Measurements from ENCODE around the gene RAB4B. TPM values are rescaled to one million over a fixed set of nuclear protein-coding genes. Genes with fewer than 3 reads are reported as not detected.
A peak's percentile ranks its signal among the peaks of the same experiment; 100 is the strongest.

Gene RAB4B
- total and polyA plus RNA-seq, 2 of the 13 experiments (the other 11 are each of a cell fraction or from before 2014, with no cell fraction given), result 3.3 to 5.4 TPM

DNA sequence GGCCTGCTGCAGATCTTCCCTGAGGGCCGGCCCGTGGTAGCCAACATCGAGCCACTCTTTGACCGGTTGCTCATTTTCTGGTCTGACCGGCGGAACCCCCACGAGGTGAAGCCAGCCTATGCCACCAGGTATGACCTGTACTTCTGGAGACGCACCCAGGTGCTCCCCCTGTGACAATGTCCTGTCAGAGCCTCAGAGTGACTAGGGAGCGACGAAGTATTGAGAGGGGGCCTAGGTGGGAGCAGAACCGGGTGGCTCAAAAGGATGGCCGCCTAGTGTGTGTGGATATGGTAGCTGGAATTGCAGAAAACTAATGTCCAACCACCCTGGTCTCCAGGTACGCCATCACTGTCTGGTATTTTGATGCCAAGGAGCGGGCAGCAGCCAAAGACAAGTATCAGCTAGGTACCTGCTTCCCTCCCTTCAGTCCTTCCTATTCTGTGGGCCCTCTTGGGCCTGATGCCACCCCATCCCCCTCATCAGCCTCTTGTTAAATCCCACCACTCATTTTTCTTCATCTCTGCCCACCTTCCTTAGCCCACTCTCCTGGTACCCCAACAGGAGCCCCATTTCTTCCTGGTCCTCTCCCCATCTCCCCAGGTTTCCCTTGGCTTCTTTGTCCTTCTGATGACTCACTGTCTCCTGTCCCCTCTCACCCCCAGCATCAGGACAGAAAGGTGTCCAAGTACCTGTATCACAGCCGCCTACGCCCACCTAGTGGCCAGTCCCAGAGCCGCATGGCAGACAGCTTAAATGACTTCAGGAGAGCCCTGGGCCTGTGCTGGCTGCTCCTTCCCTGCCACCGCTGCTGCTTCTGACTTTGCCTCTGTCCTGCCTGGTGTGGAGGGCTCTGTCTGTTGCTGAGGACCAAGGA lies 29.3 kb downstream of the RAB4B start (continued):
- TF ChIP-seq FOXA3 (CRISPR knock-in tag; IDR thresholded peaks at IDR 0.05) (no peak), ZNF589 (CRISPR knock-in tag; conservative IDR thresholded peaks at IDR 0.05) (no peak), STAG1 (CRISPR knock-in tag; IDR thresholded peaks at IDR 0.05) (peak; percentile 68), ZNF609 (CRISPR knock-in tag; IDR thresholded peaks at IDR 0.05; ENCODE audit: borderline replicate concordance) (no peak)
- TF ChIP-seq, protein P1, sequence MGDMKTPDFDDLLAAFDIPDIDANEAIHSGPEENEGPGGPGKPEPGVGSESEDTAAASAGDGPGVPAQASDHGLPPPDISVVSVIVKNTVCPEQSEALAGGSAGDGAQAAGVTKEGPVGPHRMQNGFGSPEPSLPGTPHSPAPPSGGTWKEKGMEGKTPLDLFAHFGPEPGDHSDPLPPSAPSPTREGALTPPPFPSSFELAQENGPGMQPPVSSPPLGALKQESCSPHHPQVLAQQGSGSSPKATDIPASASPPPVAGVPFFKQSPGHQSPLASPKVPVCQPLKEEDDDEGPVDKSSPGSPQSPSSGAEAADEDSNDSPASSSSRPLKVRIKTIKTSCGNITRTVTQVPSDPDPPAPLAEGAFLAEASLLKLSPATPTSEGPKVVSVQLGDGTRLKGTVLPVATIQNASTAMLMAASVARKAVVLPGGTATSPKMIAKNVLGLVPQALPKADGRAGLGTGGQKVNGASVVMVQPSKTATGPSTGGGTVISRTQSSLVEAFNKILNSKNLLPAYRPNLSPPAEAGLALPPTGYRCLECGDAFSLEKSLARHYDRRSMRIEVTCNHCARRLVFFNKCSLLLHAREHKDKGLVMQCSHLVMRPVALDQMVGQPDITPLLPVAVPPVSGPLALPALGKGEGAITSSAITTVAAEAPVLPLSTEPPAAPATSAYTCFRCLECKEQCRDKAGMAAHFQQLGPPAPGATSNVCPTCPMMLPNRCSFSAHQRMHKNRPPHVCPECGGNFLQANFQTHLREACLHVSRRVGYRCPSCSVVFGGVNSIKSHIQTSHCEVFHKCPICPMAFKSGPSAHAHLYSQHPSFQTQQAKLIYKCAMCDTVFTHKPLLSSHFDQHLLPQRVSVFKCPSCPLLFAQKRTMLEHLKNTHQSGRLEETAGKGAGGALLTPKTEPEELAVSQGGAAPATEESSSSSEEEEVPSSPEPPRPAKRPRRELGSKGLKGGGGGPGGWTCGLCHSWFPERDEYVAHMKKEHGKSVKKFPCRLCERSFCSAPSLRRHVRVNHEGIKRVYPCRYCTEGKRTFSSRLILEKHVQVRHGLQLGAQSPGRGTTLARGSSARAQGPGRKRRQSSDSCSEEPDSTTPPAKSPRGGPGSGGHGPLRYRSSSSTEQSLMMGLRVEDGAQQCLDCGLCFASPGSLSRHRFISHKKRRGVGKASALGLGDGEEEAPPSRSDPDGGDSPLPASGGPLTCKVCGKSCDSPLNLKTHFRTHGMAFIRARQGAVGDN (CRISPR knock-in tag; IDR thresholded peaks at IDR 0.05), result peak; percentile 11; the same call in 1 of the 2 replicates
